Stimulated activated CD8-positive, alpha-beta memory T cell treated with anti-CD3 and anti-CD28 coated beads, Interleukin-2, amount 100 ng/mL, for 1 hour (primary cell): ENCODE measurements around the gene SUV39H1.
"Not testable (repeated sequence)": the region's sequence is repeated elsewhere in the genome, so short reads cannot be mapped to it uniquely, and the experiment has no call there.

Source experiments
- DNase-seq, 2 donors: peaks; one replicate each; pipeline ENCODE4 v3.0.0-alpha.2; 2020; ENCODE audit warnings: low read depth in 2 of 2

SUV39H1 gene

DNA sequence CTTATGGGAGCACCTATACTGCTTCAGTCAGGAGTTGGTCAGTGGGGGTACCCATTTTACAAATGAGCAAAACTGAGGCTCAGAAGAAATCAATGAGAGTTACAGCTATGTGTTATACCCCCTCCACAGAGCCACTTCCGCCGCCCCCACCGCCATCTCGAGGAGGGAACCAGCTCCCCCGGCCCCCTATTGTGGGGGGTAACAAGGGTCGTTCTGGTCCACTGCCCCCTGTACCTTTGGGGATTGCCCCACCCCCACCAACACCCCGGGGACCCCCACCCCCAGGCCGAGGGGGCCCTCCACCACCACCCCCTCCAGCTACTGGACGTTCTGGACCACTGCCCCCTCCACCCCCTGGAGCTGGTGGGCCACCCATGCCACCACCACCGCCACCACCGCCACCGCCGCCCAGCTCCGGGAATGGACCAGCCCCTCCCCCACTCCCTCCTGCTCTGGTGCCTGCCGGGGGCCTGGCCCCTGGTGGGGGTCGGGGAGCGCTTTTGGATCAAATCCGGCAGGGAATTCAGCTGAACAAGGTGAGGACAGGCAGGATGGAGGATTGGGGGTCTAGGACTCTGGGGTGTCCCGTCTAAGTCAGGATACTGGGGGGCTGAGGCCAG, 7.9 kb upstream of the SUV39H1 start:
- DNase-seq, result no peak

DNA sequence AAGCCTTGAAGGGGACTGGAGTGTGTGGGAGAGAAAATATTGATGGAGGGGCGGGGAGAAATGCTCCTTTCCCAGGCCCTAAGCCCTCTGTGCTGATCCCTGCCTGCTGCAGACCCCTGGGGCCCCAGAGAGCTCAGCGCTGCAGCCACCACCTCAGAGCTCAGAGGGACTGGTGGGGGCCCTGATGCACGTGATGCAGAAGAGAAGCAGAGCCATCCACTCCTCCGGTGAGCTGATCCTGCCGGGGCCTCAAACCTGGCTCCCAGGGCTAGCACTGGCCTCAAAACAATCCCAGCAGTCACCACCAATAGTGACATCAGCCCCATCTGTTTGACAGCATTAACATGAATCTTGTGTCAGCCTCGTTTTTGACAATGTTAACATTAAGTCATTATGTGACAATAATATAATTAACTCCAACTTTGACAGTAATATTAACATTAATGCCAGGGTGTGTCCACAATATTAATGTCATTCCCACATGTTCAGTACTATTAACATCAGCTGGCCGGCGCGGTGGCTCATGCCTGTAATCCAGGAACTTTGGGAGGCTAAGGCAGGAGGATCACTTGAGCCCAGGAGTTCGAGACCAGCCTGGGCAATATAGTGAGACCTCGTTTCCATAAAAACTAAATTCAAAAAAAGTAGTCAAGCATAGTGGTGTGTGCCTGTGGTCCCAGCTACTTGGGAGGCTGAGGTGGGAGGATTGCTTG, 7.2 kb upstream of the SUV39H1 start:
- no peak for DNase-seq

DNA sequence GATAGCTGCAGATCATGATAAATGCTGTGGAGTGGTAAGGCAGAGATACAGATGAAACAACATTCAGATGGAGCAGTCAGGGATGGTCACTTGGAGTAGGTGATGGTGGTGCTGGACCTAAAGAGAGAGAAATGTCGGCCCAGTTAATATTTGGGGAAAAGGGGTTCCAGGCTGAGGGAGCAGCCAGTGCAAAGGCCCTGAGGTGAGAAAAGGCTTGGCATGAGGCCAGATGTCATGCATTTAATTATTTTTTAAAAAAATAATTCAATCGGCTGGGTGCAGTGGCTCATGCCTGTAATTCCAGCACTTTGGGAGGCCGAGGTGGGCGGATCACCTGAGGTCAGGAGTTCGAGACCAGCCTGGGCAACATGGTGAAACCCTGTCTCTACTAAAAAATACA, 4.8 kb upstream of the SUV39H1 start:
- not testable (repeated sequence) for DNase-seq

DNA sequence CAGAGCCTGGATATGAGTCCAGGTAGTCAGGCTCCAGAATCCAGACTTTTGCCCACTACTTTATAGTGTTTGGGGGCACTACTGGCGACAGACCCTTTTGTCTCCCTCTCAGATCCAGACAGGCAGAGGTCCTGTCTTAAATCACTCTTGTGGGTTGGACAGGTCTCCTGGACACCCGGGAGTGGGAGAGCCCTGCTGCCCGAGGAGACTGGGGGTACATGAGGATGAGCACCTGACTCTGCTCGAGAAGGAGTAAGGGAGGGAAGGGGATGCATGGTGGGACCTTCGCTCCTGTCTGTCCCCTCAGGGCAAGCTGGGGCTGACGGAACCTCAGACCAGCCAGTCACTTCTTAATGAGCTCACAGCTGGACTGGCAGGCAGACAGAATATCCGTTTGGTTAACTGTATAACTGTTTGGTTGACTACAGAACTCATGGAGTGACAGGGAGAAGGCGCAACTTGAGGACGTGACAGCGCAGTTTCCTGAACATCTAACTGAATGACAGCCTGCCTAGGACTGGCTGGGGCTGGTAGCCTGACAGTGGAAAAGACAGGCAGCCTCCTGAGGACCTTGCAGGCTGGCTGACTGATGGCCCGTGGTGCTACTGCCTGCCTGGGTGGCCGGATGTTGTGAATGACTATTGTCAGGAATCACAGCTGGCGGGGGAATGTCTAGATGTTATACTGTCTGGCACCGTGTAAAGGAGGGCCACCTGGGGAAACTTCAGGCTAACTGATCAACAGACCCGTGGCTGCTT, 1.6 kb upstream of the SUV39H1 start:
- no peak for DNase-seq

DNA sequence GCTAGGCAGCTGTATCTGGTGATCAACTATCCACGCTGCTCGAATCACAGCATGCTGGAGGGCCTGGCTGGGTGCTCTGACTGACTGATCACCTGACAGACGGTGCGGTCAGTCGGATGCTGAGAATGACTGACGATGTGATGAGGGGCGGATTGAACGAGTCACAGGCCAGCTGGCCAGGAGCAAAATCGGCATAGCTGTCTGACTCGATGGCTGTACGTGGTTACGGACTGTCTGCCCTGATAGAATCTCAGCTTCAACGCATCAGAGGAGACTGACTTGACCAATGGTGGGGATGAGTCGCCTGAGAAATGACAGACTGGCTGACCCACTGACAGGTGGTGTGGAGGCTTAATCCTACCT, 1.0 kb upstream of the SUV39H1 start:
- no peak for DNase-seq

DNA sequence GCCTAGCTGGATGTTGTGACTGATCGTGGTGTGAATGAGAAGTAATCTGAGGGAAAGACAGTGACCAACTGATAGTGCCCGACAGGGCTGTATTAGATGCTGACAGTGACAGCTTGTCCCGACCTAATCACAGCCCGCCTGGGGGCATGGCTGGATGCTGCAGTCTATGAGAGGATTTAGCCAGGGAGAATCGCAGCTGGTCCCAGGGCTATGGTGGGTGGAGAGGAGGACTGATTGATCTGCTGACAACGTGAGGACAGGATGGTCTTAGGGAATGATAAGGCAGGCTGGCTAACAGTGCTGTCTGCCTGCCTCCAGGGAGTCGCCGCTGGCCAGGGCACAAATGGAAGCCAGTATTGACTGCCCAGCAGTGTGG, 621 bp upstream of the SUV39H1 start:
- DNase-seq, result no peak

DNA sequence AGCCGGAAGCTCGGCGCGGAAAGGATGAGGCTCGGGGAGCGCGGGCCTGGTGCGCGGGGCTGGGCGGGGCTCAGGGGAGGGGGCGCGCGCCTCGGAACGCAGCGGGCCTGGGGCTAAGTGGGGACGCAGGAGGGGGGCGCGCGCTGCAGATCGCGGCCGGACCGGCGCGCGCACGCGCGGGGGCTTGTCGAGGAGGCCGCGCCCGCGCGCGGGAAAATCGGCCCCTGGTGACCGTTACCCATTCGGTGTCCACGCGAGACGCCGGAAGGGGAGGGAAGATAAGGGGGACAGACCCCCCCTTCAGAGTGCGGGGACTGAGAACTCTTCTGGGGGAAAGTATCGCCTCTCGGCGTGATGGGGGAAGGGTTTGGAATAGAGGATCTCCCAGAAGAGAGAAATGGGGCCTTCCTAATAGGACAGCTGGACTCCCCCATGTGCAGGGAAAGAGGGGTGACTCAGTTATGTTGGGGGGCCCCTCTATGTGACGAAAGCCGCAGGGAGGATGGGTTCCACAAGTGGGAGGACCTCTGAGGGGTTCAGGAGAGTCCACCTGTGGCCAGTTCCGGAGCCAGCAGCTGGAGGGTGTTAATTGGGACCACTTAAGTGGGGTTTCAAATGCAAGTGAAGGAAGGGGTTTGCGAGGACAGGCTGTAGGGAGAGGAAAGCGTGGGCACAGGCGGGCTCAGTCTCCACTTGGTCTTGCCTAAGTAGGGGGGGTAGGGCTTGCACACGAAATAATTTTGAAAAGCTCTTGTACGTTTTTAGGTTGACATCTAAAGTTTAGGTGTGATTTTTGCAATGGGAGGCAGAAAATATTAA, 584 bp downstream of the SUV39H1 start:
- no peak for DNase-seq

DNA sequence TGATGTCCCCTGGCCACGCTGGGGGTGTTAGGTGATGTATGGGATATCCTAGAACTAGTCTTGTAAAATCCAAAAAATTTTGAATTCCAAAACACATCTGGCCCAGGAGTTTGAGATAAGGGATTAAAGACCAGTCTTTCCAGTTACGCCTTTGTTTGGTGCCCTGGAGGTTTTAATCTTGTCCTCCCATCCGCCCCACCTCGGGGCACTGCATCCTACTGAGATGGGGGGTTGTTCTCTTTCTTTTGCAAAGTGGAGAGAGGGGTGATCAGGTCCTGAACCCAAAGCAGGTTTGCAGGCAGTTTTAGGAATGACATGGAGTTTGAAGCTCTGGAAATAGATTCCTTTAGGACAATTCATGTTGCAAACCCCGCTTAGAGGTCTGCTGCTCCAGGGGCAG, 1.8 kb downstream of the SUV39H1 start:
- DNase-seq, result no peak

DNA sequence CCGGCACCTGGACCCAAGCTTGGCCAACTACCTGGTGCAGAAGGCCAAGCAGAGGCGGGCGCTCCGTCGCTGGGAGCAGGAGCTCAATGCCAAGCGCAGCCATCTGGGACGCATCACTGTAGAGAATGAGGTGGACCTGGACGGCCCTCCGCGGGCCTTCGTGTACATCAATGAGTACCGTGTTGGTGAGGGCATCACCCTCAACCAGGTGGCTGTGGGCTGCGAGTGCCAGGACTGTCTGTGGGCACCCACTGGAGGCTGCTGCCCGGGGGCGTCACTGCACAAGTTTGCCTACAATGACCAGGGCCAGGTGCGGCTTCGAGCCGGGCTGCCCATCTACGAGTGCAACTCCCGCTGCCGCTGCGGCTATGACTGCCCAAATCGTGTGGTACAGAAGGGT, 3.7 kb downstream of the SUV39H1 start:
- no peak for DNase-seq

DNA sequence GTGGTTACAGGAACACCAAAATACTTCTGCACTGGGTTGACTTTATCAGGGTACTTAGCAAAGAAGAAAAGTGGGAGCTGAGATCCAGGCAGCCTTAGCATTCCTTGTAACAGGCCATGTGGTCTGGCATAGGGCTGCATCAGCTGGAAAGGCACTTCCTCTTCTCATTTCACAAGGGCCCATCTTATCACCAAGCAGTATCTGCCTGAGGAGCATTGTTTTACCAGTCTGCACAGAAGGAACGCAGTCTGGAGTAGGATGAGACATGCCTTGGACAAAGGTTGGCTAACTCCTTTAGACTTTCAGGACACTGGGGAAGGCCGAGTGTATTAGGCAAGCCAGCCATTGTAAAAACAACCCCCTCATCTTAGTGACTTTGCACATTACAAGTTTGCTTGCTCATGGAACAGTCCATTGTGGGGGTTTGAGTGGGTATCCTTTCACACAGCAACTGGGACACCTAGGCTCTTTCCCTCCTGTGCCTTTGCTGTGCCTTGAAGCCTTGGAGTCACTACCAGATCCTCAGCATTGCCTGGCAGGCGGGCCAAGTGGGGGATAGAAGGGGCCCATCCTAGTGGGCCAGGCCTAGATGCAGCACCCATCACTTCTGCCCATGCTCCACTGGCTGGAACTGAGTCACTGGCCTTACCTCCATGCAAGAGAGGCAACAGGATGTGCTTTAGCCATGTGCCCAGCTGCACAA, 4.6 kb downstream of the SUV39H1 start:
- DNase-seq, result no peak

DNA sequence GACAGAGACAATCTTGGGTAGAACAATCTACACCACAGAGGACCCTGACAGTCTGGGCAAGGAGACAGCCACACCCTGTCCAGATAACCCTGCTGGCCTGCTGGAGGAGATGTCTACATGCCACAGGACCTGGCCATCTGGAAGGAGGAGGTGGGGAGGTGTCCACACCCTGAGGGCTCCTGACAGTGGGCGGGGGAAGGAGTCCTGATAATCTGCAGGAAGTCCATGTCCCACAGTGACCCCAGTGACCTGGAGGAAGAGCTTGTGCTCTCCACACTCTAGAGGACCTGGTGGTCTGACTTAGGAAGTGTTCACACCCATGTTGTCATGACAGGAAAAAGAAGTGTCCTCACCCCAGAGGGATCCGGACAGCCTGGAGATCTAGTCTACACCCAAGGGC, 5.5 kb downstream of the SUV39H1 start:
- no peak for DNase-seq

DNA sequence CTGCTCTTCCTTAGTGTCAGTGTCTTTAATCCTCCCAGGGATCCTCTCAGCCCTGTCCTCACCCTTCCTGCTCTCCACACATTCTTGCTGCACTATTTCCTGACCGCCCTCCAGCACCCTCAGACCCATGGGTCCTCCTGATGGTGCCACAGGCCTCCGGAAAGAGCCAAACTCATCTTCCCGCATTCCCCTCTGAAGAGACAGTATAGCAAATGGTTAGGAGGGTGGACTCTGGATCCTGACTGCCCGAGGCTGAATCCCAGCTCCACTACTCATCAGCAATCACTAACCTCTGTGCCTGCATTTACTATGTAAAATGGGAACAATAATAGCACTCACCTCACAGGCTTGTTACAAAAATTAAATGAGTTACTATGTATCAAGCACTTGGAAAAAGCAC, 6.2 kb downstream of the SUV39H1 start:
- DNase-seq, result no peak

DNA sequence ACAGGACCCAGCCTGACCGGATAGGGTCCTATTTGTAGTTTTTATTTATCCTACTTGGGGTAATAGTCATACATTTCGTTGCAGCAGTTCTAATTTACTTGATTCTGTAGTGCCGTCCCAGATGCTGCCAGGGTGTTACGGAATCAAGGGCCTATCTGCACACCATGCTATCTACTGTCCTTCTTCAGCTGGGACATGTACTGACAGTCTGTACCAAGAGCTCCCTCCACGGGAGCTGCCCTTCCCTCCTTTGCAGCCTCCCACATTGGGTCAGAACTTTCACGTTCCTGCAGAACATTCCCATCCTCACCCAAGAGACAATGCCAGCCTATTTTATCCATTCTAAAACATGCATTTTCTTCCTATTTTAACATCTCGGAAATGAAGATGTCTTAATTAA, 6.7 kb downstream of the SUV39H1 start:
- DNase-seq, result no peak

DNA sequence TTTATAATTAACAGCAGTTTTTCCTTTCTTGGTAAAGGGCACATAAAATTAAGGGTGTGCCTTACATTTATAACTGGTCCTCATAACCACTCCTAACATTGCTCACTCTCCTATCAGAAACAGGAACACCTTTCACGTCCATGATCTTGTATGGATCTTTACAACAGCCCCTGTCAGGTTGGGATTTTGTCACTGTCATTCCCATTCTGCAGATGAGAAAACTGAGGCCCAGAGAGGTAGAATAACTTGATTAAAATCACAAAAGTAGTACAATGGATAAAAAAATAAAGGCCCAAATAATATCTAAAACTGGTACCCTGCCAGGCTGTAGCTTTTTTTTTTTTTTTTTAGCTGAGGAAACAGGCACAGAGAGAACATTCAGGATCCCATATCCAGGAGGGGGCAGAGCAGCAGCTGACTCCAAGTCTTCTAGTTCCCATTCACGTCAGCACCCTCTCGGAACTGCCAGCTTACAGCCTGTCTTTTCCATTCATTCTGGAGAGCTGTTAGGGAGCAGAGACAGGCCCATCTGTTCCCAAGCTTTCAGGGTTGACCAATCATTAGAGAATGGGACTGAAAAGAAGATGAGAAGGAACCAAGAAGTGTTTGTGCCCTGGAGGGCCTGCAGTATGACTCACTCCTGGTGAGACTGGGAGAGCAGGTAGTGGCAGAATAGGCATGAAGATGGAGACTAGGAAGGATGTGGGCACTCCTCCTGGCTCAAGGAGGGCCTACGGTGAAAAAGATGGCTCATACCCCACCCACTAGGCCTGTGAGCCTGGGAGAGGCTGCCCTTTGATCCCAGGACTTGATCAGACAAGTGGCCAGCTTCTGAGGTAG, 7.3 kb downstream of the SUV39H1 start:
- no peak for DNase-seq

DNA sequence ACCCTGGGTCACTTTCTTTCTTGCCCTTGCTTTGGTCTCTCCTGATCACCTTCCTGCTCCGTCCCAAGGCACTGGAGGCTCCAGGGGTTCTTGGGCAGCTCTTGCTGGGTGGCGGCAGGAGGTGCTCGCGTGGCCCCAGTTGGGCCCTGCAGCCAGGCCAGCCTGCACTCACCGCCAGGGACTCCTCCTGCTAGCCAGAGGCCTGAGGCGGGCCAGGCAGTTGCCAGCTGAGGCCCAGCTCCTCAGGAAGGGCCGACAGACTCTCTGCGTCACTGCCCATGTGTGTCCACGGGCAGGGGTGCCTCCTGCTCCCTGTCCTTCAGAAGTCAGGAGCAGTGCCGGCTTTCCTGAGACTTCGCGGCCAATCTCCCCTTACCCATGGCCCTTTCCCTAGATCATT, 9.3 kb downstream of the SUV39H1 start:
- no peak for DNase-seq

DNA sequence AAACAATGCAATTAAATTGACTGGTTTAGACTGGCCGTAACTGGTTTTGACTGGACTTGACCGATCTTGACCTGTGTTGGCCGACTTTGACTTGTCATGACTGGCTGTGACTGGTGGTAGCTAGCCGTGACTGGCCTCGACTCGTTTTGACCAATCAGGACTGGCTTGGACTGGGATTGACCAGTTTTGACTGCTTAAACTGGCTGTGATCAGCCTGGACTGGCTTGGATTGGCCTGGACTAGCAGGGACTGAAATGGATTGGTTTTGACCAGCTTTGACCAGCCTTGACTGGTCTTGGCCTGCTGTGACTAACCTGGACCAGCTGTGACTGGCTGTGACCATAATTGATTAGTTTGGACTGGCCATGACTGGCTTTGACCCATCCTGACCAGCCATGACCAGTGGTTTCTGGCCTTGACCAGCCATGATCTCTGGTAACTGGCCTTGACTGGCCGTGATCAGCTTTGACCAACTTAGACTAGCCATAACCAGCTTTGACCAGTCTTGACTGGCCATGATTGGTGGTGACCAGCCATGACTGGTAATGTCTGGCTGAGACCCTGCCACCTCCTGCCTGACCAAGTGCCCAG, 13.1 kb downstream of the SUV39H1 start:
- no peak for DNase-seq

DNA sequence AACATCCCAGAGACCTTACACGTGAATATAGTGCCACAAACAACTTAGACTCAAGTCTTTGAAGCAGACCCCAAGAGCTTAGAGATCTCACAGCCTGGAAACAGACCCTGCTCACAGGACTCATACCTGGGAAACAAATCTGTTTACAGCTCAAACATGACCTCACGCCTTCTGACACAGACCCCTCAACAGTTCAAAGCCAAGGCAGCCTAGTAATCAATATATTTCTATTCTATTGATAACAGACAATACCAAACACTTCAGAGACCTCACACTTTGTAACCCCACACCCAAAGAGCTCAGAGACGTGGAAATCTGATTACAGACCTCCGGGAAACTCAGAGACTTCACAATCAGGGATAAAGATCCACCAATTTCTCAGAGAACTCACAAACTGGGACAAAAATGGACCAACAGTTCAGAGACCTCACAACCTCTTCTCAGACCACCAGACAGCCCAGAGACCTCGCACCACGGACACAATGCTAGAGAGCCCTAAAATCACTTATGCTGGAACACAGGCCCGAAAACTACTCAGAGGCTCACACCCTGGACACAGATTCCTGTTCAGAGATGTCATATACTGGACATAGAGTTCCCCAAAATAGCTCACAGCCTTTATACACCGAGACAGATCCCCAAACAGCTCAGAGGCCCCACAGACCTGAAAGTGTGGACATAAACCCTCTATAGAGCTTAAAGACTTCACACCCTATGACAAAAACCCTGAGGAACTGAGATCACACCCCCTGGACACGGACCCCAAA, 14.8 kb downstream of the SUV39H1 start:
- DNase-seq, result no peak

DNA sequence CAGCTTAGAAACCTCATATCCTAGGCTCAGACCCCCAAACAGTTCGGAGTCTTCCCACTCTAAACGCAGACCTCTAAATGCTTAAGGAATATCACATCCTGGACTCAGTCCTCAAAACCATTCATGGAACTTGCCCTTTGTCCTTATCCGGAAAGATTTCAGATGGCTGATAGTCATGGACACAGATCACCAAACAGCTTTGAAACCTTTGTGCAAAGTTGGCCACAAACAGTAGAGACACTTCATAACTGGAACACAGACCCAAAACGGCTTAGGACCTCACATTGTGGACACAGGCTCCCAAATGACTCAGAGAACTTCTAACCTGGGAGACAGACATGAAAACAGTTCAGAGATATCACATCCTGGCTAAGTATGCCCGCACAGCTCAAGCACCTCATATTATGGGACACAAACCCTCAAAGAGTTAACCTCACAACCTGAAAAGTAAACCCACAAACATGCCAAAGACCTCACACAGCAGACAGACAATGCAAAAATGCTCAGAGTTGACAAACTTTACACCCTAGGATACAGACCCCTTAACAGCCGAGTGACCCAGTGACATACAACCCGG, 15.5 kb downstream of the SUV39H1 start:
- no peak for DNase-seq

DNA sequence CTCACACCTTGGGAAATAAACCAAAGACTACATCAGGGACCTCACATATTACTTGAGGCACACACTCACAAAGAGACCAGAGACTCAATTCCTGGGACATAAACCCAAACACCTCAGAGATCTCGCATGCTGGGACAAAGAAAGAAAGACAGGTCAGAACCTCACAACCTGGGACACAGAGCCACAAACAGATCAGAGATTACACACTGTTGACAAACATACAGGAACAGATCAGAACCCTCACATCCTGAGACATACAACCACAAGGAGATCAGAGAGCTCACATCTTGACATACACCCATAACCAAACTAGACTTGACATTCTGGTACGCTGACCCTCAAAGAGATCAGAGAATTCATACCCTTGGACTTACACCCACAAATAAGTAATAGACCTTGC, 17.3 kb downstream of the SUV39H1 start:
- DNase-seq, result no peak
